SH-SY5Y (cell line): Measurements from ENCODE around the gene KLHL18.

ENCODE experiments used
- GATA2 ChIP-seq: IDR thresholded peaks from 2 replicates; pipeline ENCODE4 v1.6.1; 2011; ENCODE audit warnings: mild to moderate bottlenecking, low read depth, low read length
- GATA3 ChIP-seq: IDR thresholded peaks from 2 replicates; pipeline ENCODE4 v1.6.1; 2011; ENCODE audit warnings: low read depth, mild to moderate bottlenecking, low read length, moderate library complexity

DNA sequence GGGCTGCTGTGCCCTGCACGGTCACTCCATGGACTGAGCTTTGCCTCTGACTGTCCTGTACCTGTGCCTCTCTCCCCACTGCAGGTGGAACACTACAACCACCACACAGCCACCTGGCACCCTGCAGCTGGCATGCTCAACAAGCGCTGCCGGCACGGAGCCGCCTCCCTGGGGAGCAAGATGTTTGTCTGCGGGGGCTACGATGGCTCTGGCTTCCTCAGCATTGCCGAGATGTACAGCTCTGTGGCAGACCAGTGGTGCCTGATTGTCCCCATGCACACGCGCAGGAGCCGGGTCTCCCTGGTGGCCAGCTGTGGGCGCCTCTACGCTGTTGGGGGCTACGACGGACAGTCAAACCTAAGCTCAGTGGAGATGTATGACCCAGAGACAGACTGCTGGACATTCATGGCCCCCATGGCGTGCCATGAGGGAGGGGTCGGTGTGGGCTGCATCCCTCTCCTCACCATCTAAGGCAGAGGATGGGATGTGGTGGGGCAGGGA lies 60.8 kb downstream of the KLHL18 start:
- no peak for TF ChIP-seq GATA2
- no peak for TF ChIP-seq GATA3
